HepG2 (cell line): ENCODE measurements around the gene NDUFS2. TPM values are rescaled to one million over a fixed set of nuclear protein-coding genes. Genes with fewer than 3 reads are reported as not detected.

Experiments
- ATF1 ChIP-seq: IDR thresholded peaks from 2 replicates; pipeline ENCODE4 v1.6.1; 2016; ENCODE audit warnings: mild to moderate bottlenecking, control low read depth
- CBX2 ChIP-seq, 2 experiments: fragments of 200-600 bp in 1 of 2; sonication (generic); formaldehyde crosslinking in 1 of 2; IDR thresholded peaks; 2 replicates each; pipeline versions ENCODE4 v1.7.0 to v1.8.1; 2018 to 2022; ENCODE audit warnings: low read depth in 2 of 2, low read length in 1 of 2, mild to moderate bottlenecking in 1 of 2, missing genetic modification reagents in 1 of 2
- DNMT3B ChIP-seq: conservative IDR thresholded peaks from 2 replicates; pipeline ENCODE4 v1.6.1; 2016; ENCODE audit warnings: missing biosample characterization, control low read depth
- HNRNPLL ChIP-seq: fragments of 200-400 bp; formaldehyde crosslinking; IDR thresholded peaks from 2 replicates; pipeline ENCODE4 v1.6.1; 2017; ENCODE audit warnings: mild to moderate bottlenecking, low read depth, low read length; ENCODE audit not compliant: poor library complexity, severe bottlenecking
- MAZ ChIP-seq, 2 experiments: sonication (generic) in 1 of 2; formaldehyde crosslinking in 1 of 2; IDR thresholded peaks; 2 replicates each; pipeline versions ENCODE4 v1.5.0 to v1.6.1; 2012 to 2020; ENCODE audit warnings: low read depth in 2 of 2, mild to moderate bottlenecking in 2 of 2, borderline replicate concordance in 1 of 2, improper control_type of control experiment in 1 of 2, low read length in 1 of 2, missing genetic modification reagents in 1 of 2, moderate library complexity in 1 of 2
- MIXL1 ChIP-seq: IDR thresholded peaks from 2 replicates; pipeline ENCODE4 v1.6.1; 2016
- MTF2 ChIP-seq: sonication (generic); formaldehyde crosslinking; IDR thresholded peaks from 2 replicates; pipeline ENCODE4 v1.5.0; 2020; ENCODE audit warnings: missing genetic modification reagents, borderline replicate concordance
- NFKBIZ ChIP-seq: IDR thresholded peaks from 2 replicates; pipeline ENCODE4 v1.6.1; 2018; ENCODE audit warnings: missing genetic modification reagents, missing compliant biosample characterization
- POLR2AphosphoS5 ChIP-seq: IDR thresholded peaks from 2 replicates; pipeline ENCODE4 v1.6.1; 2012; ENCODE audit warnings: low read depth, low read length
- RARA ChIP-seq: IDR thresholded peaks from 2 replicates; pipeline ENCODE4 v1.6.1; 2016; ENCODE audit warnings: missing genetic modification reagents, missing compliant biosample characterization
- RNF2 ChIP-seq: fragments of 450-650 bp; conservative IDR thresholded peaks from 2 replicates; pipeline ENCODE4 v1.6.1; 2016; ENCODE audit warnings: low read depth
- SMAD1 ChIP-seq: sonication (generic); formaldehyde crosslinking; IDR thresholded peaks from 2 replicates; pipeline ENCODE4 v1.4.0; 2020; ENCODE audit warnings: missing genetic modification reagents, low read depth, mild to moderate bottlenecking, borderline replicate concordance
- YY1 ChIP-seq: IDR thresholded peaks from 2 replicates; pipeline ENCODE4 v1.6.1; 2011; ENCODE audit warnings: low read length, low read depth, moderate library complexity, mild to moderate bottlenecking; ENCODE audit not compliant: insufficient read depth, insufficient replicate concordance
- ZC3H4 ChIP-seq: sonication (generic); formaldehyde crosslinking; IDR thresholded peaks from 2 replicates; pipeline ENCODE4 v1.4.0; 2020; ENCODE audit warnings: missing genetic modification reagents, borderline replicate concordance
- ZNF10 ChIP-seq: sonication (generic); formaldehyde crosslinking; IDR thresholded peaks from 2 replicates; pipeline ENCODE4 v1.4.0; 2020; ENCODE audit warnings: mild to moderate bottlenecking, low read depth, missing genetic modification reagents, borderline replicate concordance
- ZNF224 ChIP-seq: sonication (generic); formaldehyde crosslinking; IDR thresholded peaks from 2 replicates; pipeline ENCODE4 v1.5.0; 2020; ENCODE audit warnings: mild to moderate bottlenecking, missing genetic modification reagents
- ZNF552 ChIP-seq: sonication (generic); formaldehyde crosslinking; IDR thresholded peaks from 2 replicates; pipeline ENCODE4 v1.9.0; 2022; ENCODE audit warnings: missing genetic modification reagents, mild to moderate bottlenecking, borderline replicate concordance
- ZSCAN20 ChIP-seq: sonication (generic); formaldehyde crosslinking; IDR thresholded peaks from 2 replicates; pipeline ENCODE4 v1.4.0; 2020; ENCODE audit warnings: missing genetic modification reagents, mild to moderate bottlenecking, borderline replicate concordance
- polyA plus RNA-seq, 8 experiments: library from polyadenylated mRNA; depleted of rRNA in 3 of 8; stranded (reverse) in 7 of 8; unstranded in 1 of 8; fragments of >200 nt; fragmentation: Illumina TruSeq in 4 of 8; extraction: Trizol in 4 of 8; gene quantifications; 2 replicates each; pipeline versions ENCODE4 v1.2.1 to v1.2.3, GENCODE V29; 2011 to 2016; ENCODE audit warnings: low read depth in 4 of 8, missing spikeins in 1 of 8, mixed read lengths in 1 of 8; ENCODE audit not compliant: insufficient read depth in 1 of 8
- total RNA-seq, 5 experiments: library from RNA; depleted of rRNA; stranded (reverse); fragments of >200 nt; fragmentation: Illumina TruSeq; extraction: Trizol; gene quantifications; 2 replicates each; pipeline ENCODE4 v1.2.3, GENCODE V29; 2016; ENCODE audit warnings: low read depth in 1 of 5
- TF ChIP-seq, protein P1 (sequence below): IDR thresholded peaks from 2 replicates; pipeline ENCODE4 v1.6.1; 2016; ENCODE audit warnings: low read depth, control low read depth
- TF ChIP-seq, protein P2 (sequence below): sonication (generic); formaldehyde crosslinking; IDR thresholded peaks from 2 replicates; pipeline ENCODE4 v1.4.0; 2020; ENCODE audit warnings: missing genetic modification reagents
- TF ChIP-seq, protein P3 (sequence below): sonication (generic); formaldehyde crosslinking; IDR thresholded peaks from 2 replicates; pipeline ENCODE4 v1.4.0; 2020; ENCODE audit warnings: mild to moderate bottlenecking, missing genetic modification reagents
- TF ChIP-seq, protein P4 (sequence below): sonication (generic); formaldehyde crosslinking; IDR thresholded peaks from 2 replicates; pipeline ENCODE4 v1.5.0; 2020; ENCODE audit warnings: mild to moderate bottlenecking, missing genetic modification reagents
- TF ChIP-seq, protein P5 (sequence below): sonication (generic); formaldehyde crosslinking; IDR thresholded peaks from 2 replicates; pipeline ENCODE4 v1.8.0; 2022; ENCODE audit warnings: mild to moderate bottlenecking, missing genetic modification reagents, moderate library complexity

Gene NDUFS2
- total and polyA plus RNA-seq, 2 of the 13 experiments (the other 11 are each of a cell fraction or from before 2014, with no cell fraction given), result 89.9 to 118 TPM

DNA sequence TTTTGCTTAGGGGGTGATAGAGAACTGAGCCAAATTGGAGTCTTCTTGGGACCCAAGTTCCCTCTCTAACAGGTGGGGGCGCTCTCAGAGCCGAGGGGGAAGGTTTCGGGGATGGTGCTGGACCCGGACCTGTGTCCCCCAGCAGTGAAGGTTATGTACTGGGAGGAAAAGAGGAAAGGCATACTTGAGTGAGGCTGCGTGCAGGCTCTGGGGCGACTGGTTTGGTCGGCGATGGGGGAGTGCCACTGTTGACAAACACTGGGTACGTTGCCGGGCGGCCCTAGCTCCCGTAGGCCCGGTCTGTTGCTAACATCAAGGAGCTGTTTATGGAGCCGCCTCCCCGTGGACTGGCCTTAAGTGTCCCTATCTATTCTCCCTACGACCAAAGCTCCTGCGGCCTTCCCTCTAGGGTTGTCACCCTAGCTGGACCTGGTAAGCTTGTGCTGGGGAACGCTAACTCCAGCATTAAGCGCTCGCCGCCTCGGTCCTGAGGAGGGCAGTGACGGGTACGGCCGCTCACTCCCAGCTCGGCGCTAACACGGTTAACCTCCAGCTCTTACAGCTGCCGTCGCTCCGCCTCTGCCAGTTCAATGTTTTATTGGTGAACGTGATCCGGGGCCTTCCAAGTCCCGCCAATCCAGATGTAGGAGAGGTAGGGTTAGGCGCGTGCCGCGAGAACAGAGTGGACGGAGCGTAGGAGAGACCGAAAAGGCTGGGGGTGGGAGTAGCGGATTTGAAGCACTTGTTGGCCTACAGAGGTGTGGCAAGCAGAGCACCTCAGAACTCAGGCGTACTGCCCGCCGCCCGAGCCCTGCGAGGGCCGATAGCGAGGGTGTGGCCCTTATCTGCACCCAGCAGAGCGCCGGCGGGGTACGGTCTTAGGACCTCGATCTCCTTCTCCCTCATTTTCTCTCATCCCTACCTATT lies 36.2 kb upstream of the NDUFS2 start, which contains the start of gene PPOX (continued):
- no peak for TF ChIP-seq MIXL1 (CRISPR knock-in tag)
- TF ChIP-seq, protein P1, sequence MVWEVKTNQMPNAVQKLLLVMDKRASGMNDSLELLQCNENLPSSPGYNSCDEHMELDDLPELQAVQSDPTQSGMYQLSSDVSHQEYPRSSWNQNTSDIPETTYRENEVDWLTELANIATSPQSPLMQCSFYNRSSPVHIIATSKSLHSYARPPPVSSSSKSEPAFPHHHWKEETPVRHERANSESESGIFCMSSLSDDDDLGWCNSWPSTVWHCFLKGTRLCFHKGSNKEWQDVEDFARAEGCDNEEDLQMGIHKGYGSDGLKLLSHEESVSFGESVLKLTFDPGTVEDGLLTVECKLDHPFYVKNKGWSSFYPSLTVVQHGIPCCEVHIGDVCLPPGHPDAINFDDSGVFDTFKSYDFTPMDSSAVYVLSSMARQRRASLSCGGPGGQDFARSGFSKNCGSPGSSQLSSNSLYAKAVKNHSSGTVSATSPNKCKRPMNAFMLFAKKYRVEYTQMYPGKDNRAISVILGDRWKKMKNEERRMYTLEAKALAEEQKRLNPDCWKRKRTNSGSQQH (CRISPR knock-in tag), result peak; percentile 48; the same call in 1 of the 2 replicates
- no peak for TF ChIP-seq NFKBIZ (CRISPR knock-in tag)
- TF ChIP-seq DNMT3B, result no peak; the same call in 1 of the 2 replicates
- no peak for TF ChIP-seq SMAD1 (CRISPR knock-in tag)
- no peak; the same call in 1 of the 2 replicates for TF ChIP-seq RARA
- TF ChIP-seq CBX2 (IDR thresholded peaks at IDR 0.05; ENCODE audit: low read depth, low read length), result no peak
- no peak for TF ChIP-seq CBX2 (CRISPR knock-in tag; IDR thresholded peaks at IDR 0.05; ENCODE audit: low read depth)
- 0 out of 2 replicates have a peak, but pooled peaks have one; percentile 35 for TF ChIP-seq ZNF552 (CRISPR knock-in tag)
- no peak for TF ChIP-seq MTF2 (CRISPR knock-in tag)
- TF ChIP-seq ZC3H4, result no peak
- TF ChIP-seq, protein P2, sequence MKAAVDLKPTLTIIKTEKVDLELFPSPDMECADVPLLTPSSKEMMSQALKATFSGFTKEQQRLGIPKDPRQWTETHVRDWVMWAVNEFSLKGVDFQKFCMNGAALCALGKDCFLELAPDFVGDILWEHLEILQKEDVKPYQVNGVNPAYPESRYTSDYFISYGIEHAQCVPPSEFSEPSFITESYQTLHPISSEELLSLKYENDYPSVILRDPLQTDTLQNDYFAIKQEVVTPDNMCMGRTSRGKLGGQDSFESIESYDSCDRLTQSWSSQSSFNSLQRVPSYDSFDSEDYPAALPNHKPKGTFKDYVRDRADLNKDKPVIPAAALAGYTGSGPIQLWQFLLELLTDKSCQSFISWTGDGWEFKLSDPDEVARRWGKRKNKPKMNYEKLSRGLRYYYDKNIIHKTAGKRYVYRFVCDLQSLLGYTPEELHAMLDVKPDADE (CRISPR knock-in tag), result no peak
- TF ChIP-seq YY1, result peak; percentile 52
- TF ChIP-seq ZSCAN20 (CRISPR knock-in tag), result no peak; the same call in 1 of the 2 replicates
- TF ChIP-seq ZNF10 (CRISPR knock-in tag), result no peak
- TF ChIP-seq, protein P3, sequence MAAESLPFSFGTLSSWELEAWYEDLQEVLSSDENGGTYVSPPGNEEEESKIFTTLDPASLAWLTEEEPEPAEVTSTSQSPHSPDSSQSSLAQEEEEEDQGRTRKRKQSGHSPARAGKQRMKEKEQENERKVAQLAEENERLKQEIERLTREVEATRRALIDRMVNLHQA, result no peak
- peak; percentile 57 for TF ChIP-seq ATF1 (CRISPR knock-in tag)
- TF ChIP-seq POLR2AphosphoS5, result peak; percentile 33
- TF ChIP-seq HNRNPLL, result peak; percentile 55
- TF ChIP-seq, protein P4, sequence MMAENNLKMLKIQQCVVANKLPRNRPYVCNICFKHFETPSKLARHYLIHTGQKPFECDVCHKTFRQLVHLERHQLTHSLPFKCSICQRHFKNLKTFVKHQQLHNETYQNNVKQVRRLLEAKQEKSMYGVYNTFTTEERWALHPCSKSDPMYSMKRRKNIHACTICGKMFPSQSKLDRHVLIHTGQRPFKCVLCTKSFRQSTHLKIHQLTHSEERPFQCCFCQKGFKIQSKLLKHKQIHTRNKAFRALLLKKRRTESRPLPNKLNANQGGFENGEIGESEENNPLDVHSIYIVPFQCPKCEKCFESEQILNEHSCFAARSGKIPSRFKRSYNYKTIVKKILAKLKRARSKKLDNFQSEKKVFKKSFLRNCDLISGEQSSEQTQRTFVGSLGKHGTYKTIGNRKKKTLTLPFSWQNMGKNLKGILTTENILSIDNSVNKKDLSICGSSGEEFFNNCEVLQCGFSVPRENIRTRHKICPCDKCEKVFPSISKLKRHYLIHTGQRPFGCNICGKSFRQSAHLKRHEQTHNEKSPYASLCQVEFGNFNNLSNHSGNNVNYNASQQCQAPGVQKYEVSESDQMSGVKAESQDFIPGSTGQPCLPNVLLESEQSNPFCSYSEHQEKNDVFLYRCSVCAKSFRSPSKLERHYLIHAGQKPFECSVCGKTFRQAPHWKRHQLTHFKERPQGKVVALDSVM (CRISPR knock-in tag), result no peak
- TF ChIP-seq ZNF224 (CRISPR knock-in tag), result no peak
- TF ChIP-seq RNF2, result peak; percentile 88
- peak; percentile 62; the same call in 1 of the 2 replicates for TF ChIP-seq MAZ (IDR thresholded peaks at IDR 0.05; ENCODE audit: borderline replicate concordance, low read depth, low read length)
- TF ChIP-seq MAZ (CRISPR knock-in tag; IDR thresholded peaks at IDR 0.05; ENCODE audit: low read depth), result peak; percentile 86
- TF ChIP-seq, protein P5, sequence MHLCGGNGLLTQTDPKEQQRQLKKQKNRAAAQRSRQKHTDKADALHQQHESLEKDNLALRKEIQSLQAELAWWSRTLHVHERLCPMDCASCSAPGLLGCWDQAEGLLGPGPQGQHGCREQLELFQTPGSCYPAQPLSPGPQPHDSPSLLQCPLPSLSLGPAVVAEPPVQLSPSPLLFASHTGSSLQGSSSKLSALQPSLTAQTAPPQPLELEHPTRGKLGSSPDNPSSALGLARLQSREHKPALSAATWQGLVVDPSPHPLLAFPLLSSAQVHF (CRISPR knock-in tag), result no peak
